ENCODE data around the gene HDLBP. TPM values are rescaled to one million over a fixed set of nuclear protein-coding genes. Genes with fewer than 3 reads are reported as not detected.
A peak's percentile ranks its signal among the peaks of the same experiment; 100 is the strongest.

Gene HDLBP
- total and polyA plus RNA-seq, 2 of the 4 experiments (the other 2 are of a cell fraction): 648 to 1,165 TPM

DNA sequence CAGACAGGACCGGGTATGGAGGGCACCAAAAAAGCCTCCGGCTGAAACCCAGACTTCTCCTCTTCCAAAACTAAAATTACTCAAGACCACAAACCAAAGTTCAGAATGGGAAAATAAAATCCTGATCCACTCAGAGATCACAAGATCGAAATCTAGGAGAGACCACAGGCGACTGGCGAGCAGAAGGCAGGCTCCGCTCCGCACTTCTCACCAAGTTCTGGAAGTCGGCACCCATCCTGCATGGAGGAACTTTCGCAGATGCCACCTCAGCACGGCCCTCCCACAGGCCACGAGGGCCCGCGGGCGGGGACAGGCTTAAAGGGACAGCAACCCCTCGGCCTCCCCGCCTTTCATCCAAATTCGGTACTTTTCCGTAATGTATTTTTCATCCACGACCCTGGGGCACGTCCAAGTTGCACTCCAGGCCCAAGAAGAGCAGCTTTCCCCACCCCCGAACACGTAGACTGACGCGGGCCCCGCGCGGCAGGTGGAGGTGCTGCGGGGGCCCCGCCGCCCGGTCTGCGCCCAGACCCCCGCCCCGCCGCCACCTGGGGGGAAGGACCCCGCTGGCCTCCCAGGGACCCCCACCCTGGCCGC lies 43.7 kb downstream of the HDLBP start (continued):
- no peak for TF ChIP-seq FOS (IDR thresholded peaks at IDR 0.05; ENCODE audit: low read depth, low read length)

DNA sequence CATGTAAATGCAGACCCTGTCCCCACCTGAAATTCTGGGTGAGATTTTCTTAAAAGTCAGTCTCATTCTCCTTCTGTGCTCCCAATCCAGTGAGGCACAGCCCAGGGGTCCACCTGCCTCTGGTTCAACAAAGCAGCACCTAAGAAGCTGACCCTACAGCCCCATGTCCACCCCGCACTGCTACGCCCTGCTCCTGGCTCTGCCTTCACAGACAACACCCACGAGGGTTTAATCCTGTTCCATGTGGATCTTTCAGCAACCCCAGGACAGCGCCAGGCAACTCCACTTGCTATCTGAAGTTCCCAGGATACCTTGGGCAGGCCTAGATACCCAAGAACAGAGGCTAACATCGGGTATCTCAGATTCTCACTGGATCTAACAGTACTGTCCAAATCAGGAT lies 44.9 kb downstream of the HDLBP start:
- Histone ChIP-seq H3K27me3 (ENCODE audit: control insufficient read depth, insufficient read depth, low read length) (no peaks in the 10 kb centered on the region), H4K5ac (ENCODE audit: low read depth, low read length) (no peak overlapping the region), H3K23ac (ENCODE audit: low read depth, low read length) (peak overlapping the region; percentile 84), H3K79me1 (ENCODE audit: low read depth in 1 of 2, low read length in 2 of 2) (peaks cover 37 to 82% of the 10 kb centered on the region in 2 experiments), H3K9me3 (ENCODE audit: control insufficient read depth, insufficient read depth, low read length) (no peaks in the 10 kb centered on the region), H3K36me3 (ENCODE audit: control insufficient read depth, insufficient read depth, low read length) (peaks cover 33% of the 10 kb centered on the region), H2BK5ac (ENCODE audit: low read depth, low read length, poor library complexity, severe bottlenecking) (no peak overlapping the region), H2AK9ac (replicated peaks; ENCODE audit: low read depth, low read length, poor library complexity) (no peak overlapping the region), H3K9me1 (ENCODE audit: insufficient read depth, low read length) (peaks cover 39% of the 10 kb centered on the region), H2BK15ac (ENCODE audit: low read depth, low read length) (no peak overlapping the region), H3K18ac (ENCODE audit: low read depth, low read length) (no peak overlapping the region), H3K56ac (ENCODE audit: extremely low read depth, insufficient read depth, low read length) (no peak overlapping the region), H3K14ac (replicated peaks; ENCODE audit: low read depth, low read length) (0 out of 2 replicates have a peak overlapping the region, but pooled peaks have one; percentile 26), H4K8ac (ENCODE audit: low read depth in 2 of 2, low read length in 2 of 2) (no peak overlapping the region), H3K4me1 (ENCODE audit: control insufficient read depth, insufficient read depth, low read length) (peaks cover 25% of the 10 kb centered on the region), H2AK5ac (ENCODE audit: low read depth, low read length) (no peak overlapping the region), H3K4ac (ENCODE audit: low read depth, low read length) (no peak overlapping the region), H3K27ac (ENCODE audit: insufficient read depth, low read length) (no peak overlapping the region), H2BK120ac (ENCODE audit: low read depth, low read length) (no peak overlapping the region), H2AFZ (replicated peaks; ENCODE audit: low read length, poor library complexity) (no peak overlapping the region), H2BK20ac (ENCODE audit: low read depth, low read length) (no peak overlapping the region), H3K4me3 (ENCODE audit: insufficient read depth, low read depth, low read length) (peak overlapping the region; percentile 74; the same call in 1 of the 2 replicates), H4K91ac (ENCODE audit: insufficient read depth, low read depth, low read length) (no peak overlapping the region), H3K4me2 (ENCODE audit: low read depth, low read length) (peak overlapping the region; percentile 91), H3K9ac (ENCODE audit: low read depth, low read length) (peak overlapping the region; percentile 88), H4K20me1 (ENCODE audit: insufficient read depth, low read length) (peaks cover 88% of the 10 kb centered on the region)
- WGBS, 2 experiments (ENCODE audit: extremely low coverage in 2 of 2, insufficient read length in 1 of 2): 77% methylated on average over 4 of the region's 5 CpGs; no CpG with 5 or more reads in 1 of the 2 experiments
- TF ChIP-seq FOS (IDR thresholded peaks at IDR 0.05; ENCODE audit: low read depth, low read length) (no peak), POLR2A (IDR thresholded peaks at IDR 0.05; ENCODE audit: low read depth, low read length) (no peak), MAZ (IDR thresholded peaks at IDR 0.05; ENCODE audit: borderline replicate concordance, low read depth, low read length) (no peak), CHD1 (IDR thresholded peaks at IDR 0.05; ENCODE audit: low read depth, low read length) (no peak), RAD21 (IDR thresholded peaks at IDR 0.05; ENCODE audit: low read length) (no peak), NFE2L2 (IDR thresholded peaks at IDR 0.05; ENCODE audit: low read depth, low read length) (no peak)
- TF ChIP-seq, protein P1, sequence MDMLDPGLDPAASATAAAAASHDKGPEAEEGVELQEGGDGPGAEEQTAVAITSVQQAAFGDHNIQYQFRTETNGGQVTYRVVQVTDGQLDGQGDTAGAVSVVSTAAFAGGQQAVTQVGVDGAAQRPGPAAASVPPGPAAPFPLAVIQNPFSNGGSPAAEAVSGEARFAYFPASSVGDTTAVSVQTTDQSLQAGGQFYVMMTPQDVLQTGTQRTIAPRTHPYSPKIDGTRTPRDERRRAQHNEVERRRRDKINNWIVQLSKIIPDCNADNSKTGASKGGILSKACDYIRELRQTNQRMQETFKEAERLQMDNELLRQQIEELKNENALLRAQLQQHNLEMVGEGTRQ (IDR thresholded peaks at IDR 0.05; ENCODE audit: low read depth, low read length): no peak
- TF ChIP-seq, protein P2, sequence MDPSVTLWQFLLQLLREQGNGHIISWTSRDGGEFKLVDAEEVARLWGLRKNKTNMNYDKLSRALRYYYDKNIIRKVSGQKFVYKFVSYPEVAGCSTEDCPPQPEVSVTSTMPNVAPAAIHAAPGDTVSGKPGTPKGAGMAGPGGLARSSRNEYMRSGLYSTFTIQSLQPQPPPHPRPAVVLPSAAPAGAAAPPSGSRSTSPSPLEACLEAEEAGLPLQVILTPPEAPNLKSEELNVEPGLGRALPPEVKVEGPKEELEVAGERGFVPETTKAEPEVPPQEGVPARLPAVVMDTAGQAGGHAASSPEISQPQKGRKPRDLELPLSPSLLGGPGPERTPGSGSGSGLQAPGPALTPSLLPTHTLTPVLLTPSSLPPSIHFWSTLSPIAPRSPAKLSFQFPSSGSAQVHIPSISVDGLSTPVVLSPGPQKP (IDR thresholded peaks at IDR 0.05; ENCODE audit: borderline replicate concordance, low read depth, low read length): no peak
- dilution Hi-C loops (cut with HindIII; ENCODE audit: low sequenced_read_pairs, unreplicated experiment): no loop called here
- DNase-seq (no peak), ATAC-seq (ENCODE audit: low read depth) (no peak)
- intact Hi-C loops (cut with micrococcal nuclease): loop anchor here (5.0 kb wide), 1 partner anchor 237 kb away; the partner anchor contains the start of gene STK25
- ChIA-PET POLR2A (ENCODE audit: unreplicated experiment) (no interaction called here), CTCF (no interaction called here)
- BruUV-seq (replicated peaks): no TSS peak
- in situ Hi-C loops (cut with MboI; ENCODE audit: low sequenced_read_pairs): no loop called here
